CD4-positive, CD25-positive, alpha-beta regulatory T cell (primary cell): ENCODE measurements around the gene PBX2. TPM values are rescaled to one million over a fixed set of nuclear protein-coding genes. Genes with fewer than 3 reads are reported as not detected.
"Not testable (repeated sequence)": the region's sequence is repeated elsewhere in the genome, so short reads cannot be mapped to it uniquely, and the experiment has no call there.

Source experiments
- ATAC-seq, 2 donors: fragments of 150-1000 bp; cut with Tn5 transposase; one replicate each; pipeline ENCODE4 v1.10.0; 2021; ENCODE audit warnings: low read depth in 2 of 2, moderate number of reproducible peaks in 2 of 2, moderate library complexity in 1 of 2
- DNase-seq, 3 donors: peaks; one replicate each; pipeline versions ENCODE4 v3.0.0 to v3.0.0-alpha.2; 2012 to 2022; ENCODE audit warnings: mixed read lengths in 1 of 3
- H3K27ac ChIP-seq: one replicate; pipeline ENCODE4 v1.7.0; 2013; ENCODE audit warnings: mild to moderate bottlenecking, low read length; ENCODE audit not compliant: insufficient read depth, poor library complexity, severe bottlenecking
- H3K27me3 ChIP-seq: one replicate; pipeline ENCODE4 v1.7.0; 2013; ENCODE audit warnings: low read length; ENCODE audit not compliant: control insufficient read depth, insufficient read depth
- H3K36me3 ChIP-seq: one replicate; pipeline ENCODE4 v1.7.0; 2013; ENCODE audit warnings: mild to moderate bottlenecking, low read length, moderate library complexity; ENCODE audit not compliant: control insufficient read depth, insufficient read depth
- H3K4me1 ChIP-seq: 2 replicates; pipeline ENCODE4 v1.7.0; 2013; ENCODE audit warnings: mild to moderate bottlenecking, low read length; ENCODE audit not compliant: insufficient read depth, control insufficient read depth, poor library complexity, severe bottlenecking
- H3K4me3 ChIP-seq: one replicate; pipeline ENCODE4 v1.7.0; 2013; ENCODE audit warnings: low read depth, mild to moderate bottlenecking, low read length, moderate library complexity
- H3K9me3 ChIP-seq, 2 experiments: 1 replicate in 1 of 2; 2 replicates in 1 of 2; pipeline ENCODE4 v1.7.0; 2013; ENCODE audit warnings: low read length in 2 of 2, mild to moderate bottlenecking in 1 of 2, moderate library complexity in 1 of 2; ENCODE audit not compliant: control insufficient read depth in 2 of 2
- H3K27ac Mint-ChIP-seq, 3 donors: one replicate each; pipeline ENCODE4 v1.8.0; 2020 to 2022; ENCODE audit warnings: mild to moderate bottlenecking in 3 of 3, mixed read lengths in 3 of 3, moderate library complexity in 2 of 3
- H3K27me3 Mint-ChIP-seq: one replicate; pipeline ENCODE4 v1.8.0; 2022; ENCODE audit warnings: mild to moderate bottlenecking, mixed read lengths
- H3K36me3 Mint-ChIP-seq: one replicate; pipeline ENCODE4 v1.8.0; 2020; ENCODE audit warnings: mixed read lengths
- H3K4me1 Mint-ChIP-seq, 4 donors: one replicate each; pipeline ENCODE4 v1.8.0; 2020 to 2022; ENCODE audit warnings: mixed read lengths in 4 of 4, mild to moderate bottlenecking in 1 of 4
- H3K4me3 Mint-ChIP-seq, 4 donors: one replicate each; pipeline ENCODE4 v1.8.0; 2020 to 2022; ENCODE audit warnings: mild to moderate bottlenecking in 4 of 4, mixed read lengths in 4 of 4, moderate library complexity in 3 of 4
- H3K9me3 Mint-ChIP-seq, 7 donors: one replicate each; pipeline ENCODE4 v1.8.0; 2020 to 2022; ENCODE audit warnings: mixed read lengths in 7 of 7, mild to moderate bottlenecking in 3 of 7, moderate library complexity in 2 of 7
- polyA plus RNA-seq, 4 donors: library from polyadenylated mRNA; unstranded; fragments of 300-500 nt; fragmentation: Illumina TruSeq; gene quantifications; one replicate each; pipeline ENCODE4 v1.2.3, GENCODE V29; 2021
- total RNA-seq: library from RNA; stranded (reverse); gene quantifications from one replicate; pipeline ENCODE4 v1.2.3, GENCODE V29; 2022

Gene PBX2
- total and polyA plus RNA-seq, 5 donors from 2014 or later: 1.7 to 106 (median 2.1) TPM

DNA sequence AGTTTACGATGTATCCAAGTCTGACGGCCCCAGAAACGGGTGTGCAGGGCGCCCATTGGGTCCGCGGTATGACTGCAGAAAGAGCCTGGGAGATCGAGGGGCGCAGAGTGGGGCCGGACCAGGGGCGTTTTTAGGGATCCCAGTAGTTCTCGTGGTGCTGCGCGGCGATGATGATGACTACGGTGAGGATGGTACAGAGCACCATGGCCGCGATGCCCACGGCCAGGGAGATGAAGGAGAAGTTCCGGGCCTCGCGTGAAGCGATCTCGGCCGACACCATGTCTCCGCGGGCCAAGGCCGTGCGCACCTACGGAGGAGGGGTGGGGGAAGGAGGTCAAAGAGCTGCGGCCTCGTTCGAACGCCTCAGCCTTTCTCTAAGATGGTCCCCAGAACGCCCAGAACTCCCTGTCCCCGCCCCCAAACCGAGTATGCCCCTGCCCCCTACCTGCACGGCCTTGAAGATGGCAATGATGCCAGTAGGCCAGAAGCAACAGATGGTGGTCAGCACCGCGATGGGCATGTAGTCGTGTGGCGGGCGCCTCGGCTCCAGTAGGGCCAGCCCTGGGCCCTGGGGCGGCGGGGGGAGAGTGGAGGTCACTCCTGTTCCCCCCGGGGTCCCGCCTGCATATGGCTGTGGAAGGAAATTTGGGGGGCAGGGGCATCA is 40.8 kb downstream of the PBX2 start:
- Mint-ChIP-seq H3K4me1 (peaks cover 8 to 52% (median 26%) of the 10 kb centered on the region in 4 donors), H3K27ac (peak overlapping the region in 2 of 3 donors; percentile 59 to 86), H3K4me3 (peak overlapping the region; percentile 83 to 92 (median 89)), H3K36me3 (no peaks in the 10 kb centered on the region), H3K9me3 (peaks cover 0 to 6% (median 1%) of the 10 kb centered on the region in 7 donors), H3K27me3 (peaks cover 63% of the 10 kb centered on the region)
- Histone ChIP-seq H3K4me1 (peaks cover 9% of the 10 kb centered on the region), H3K27ac (no peak overlapping the region), H3K36me3 (no peaks in the 10 kb centered on the region), H3K4me3 (no peak overlapping the region), H3K27me3 (peaks cover 6% of the 10 kb centered on the region), H3K9me3 (no peaks in the 10 kb centered on the region)
- no peak for DNase-seq
- ATAC-seq: peak in 1 of 2 donors; percentile 15

GRCh38 chr6:32148289-32149091 is 41.5 kb downstream of the PBX2 start:
- Histone ChIP-seq H3K4me1 (peaks cover 2% of the 10 kb centered on the region), H3K36me3 (no peaks in the 10 kb centered on the region), H3K27ac (no peak overlapping the region), H3K9me3 (no peaks in the 10 kb centered on the region), H3K4me3 (no peak overlapping the region), H3K27me3 (peaks cover 6% of the 10 kb centered on the region)
- Mint-ChIP-seq H3K27ac (peak overlapping the region; percentile 59 to 86 (median 61)), H3K27me3 (peaks cover 63% of the 10 kb centered on the region), H3K9me3 (peaks cover 0 to 6% (median 1%) of the 10 kb centered on the region in 7 donors), H3K4me1 (peaks cover 8 to 45% (median 24%) of the 10 kb centered on the region in 4 donors), H3K36me3 (no peaks in the 10 kb centered on the region), H3K4me3 (peak overlapping the region; percentile 83 to 92 (median 89))
- ATAC-seq (peak; percentile 70 to 76), DNase-seq (peak; percentile 59 to 76 (median 68))

DNA sequence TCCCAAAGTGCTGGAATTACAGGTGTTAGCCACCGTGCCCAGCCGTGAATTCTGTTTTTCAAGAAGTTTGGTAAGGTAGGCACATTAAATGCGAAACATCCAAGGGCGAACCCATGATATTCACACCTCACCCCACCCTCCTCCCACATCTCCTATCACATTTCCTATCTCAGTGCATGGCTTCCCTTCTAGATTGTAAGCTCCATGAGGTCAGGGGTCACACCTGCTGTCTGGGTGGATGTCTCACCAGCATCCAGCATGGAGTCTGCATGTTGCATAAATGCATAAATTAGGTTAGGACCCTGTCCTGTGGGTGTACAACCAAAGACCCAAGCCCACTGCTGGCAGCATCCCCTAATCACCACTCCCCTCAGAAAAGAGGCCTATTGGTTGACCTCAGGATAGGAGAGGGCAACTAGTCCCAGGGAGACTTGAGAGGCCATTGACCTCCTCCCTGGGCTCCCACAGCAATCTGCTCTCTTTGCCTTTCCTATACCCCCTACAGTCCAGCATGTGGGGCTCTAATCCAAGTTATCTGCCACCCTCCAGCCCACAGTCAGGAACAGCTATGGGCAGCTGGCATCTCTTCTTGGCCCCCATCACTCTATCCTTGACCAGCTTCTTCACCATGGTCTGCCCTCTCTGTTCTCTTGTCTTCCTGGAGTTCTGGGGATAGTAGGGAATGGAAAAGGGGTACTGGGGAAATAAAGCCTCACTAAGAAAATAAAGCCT is 42.4 kb downstream of the PBX2 start:
- H3K4me3 Mint-ChIP-seq: peak overlapping the region in 3 of 4 donors; percentile 61 to 91 (median 83)

GRCh38 chr6:32146687-32147086 is 43.3 kb downstream of the PBX2 start:
- H3K9me3 ChIP-seq: no peaks in the 10 kb centered on the region
- Mint-ChIP-seq H3K4me3 (peak overlapping the region in 1 of 4 donors; percentile 47), H3K9me3 (peaks cover 0 to 6% (median 1%) of the 10 kb centered on the region in 7 donors), H3K27ac (peak overlapping the region in 1 of 3 donors; percentile 39), H3K4me1 (peaks cover 8 to 31% (median 14%) of the 10 kb centered on the region in 4 donors), H3K36me3 (no peaks in the 10 kb centered on the region), H3K27me3 (peaks cover 52% of the 10 kb centered on the region)
- H3K4me3 ChIP-seq: no peak overlapping the region
- H3K36me3 ChIP-seq: no peaks in the 10 kb centered on the region
- no peak for DNase-seq
- no peaks in the 10 kb centered on the region for H3K4me1 ChIP-seq
- H3K27ac ChIP-seq: no peak overlapping the region
- ATAC-seq: no peak
- H3K27me3 ChIP-seq: peaks cover 6% of the 10 kb centered on the region

More for the DNA sequence above, 42.4 kb downstream of the PBX2 start:
- no peaks in the 10 kb centered on the region for H3K36me3 Mint-ChIP-seq
- H3K4me3 ChIP-seq: no peak overlapping the region
- H3K9me3 Mint-ChIP-seq: peaks cover 0 to 6% (median 1%) of the 10 kb centered on the region in 7 donors
- H3K36me3 ChIP-seq: no peaks in the 10 kb centered on the region
- H3K9me3 ChIP-seq: no peaks in the 10 kb centered on the region
- peaks cover 8 to 36% (median 19%) of the 10 kb centered on the region in 4 donors for H3K4me1 Mint-ChIP-seq
- H3K27ac Mint-ChIP-seq: no peak overlapping the region
- no peak overlapping the region for H3K27ac ChIP-seq
- ATAC-seq (no peak), DNase-seq (no peak)
- H3K4me1 ChIP-seq: no peaks in the 10 kb centered on the region
- H3K27me3 ChIP-seq: peaks cover 6% of the 10 kb centered on the region
- H3K27me3 Mint-ChIP-seq: peaks cover 57% of the 10 kb centered on the region

GRCh38 chr6:32146287-32146686 is 43.7 kb downstream of the PBX2 start:
- H3K4me1 Mint-ChIP-seq: peaks cover 7 to 29% (median 14%) of the 10 kb centered on the region in 4 donors

GRCh38 chr6:32144238-32144637 is 45.8 kb downstream of the PBX2 start:
- H3K4me3 ChIP-seq, H3K36me3 ChIP-seq, H3K9me3 ChIP-seq, ATAC-seq, H3K4me3 Mint-ChIP-seq, H3K27me3 ChIP-seq, DNase-seq, H3K4me1 ChIP-seq, H3K9me3 Mint-ChIP-seq, H3K27ac ChIP-seq, H3K27ac Mint-ChIP-seq, H3K36me3 Mint-ChIP-seq: not testable (repeated sequence)
- peaks cover 50% of the 10 kb centered on the region for H3K27me3 Mint-ChIP-seq
- H3K4me1 Mint-ChIP-seq: peaks cover 2 to 20% (median 11%) of the 10 kb centered on the region in 4 donors

More at GRCh38 chr6:32146287-32146686, 43.7 kb downstream of the PBX2 start:
- DNase-seq (no peak), ATAC-seq (no peak)
- Histone ChIP-seq H3K27me3 (peaks cover 6% of the 10 kb centered on the region), H3K4me1 (no peaks in the 10 kb centered on the region), H3K27ac (no peak overlapping the region), H3K4me3 (no peak overlapping the region), H3K36me3 (no peaks in the 10 kb centered on the region), H3K9me3 (no peaks in the 10 kb centered on the region)
- peaks cover 0 to 6% (median 1%) of the 10 kb centered on the region in 7 donors for H3K9me3 Mint-ChIP-seq
- no peaks in the 10 kb centered on the region for H3K36me3 Mint-ChIP-seq
- peaks cover 54% of the 10 kb centered on the region for H3K27me3 Mint-ChIP-seq
- peak overlapping the region in 3 of 4 donors; percentile 47 to 61 (median 51) for H3K4me3 Mint-ChIP-seq
- H3K27ac Mint-ChIP-seq: peak overlapping the region in 2 of 3 donors; percentile 39 to 52

GRCh38 chr6:32140420-32141046 is 49.5 kb downstream of the PBX2 start:
- no peak overlapping the region for H3K27ac Mint-ChIP-seq

More at GRCh38 chr6:32140420-32141046, 49.5 kb downstream of the PBX2 start:
- DNase-seq: no peak
- Histone ChIP-seq H3K4me3 (no peak overlapping the region), H3K36me3 (no peaks in the 10 kb centered on the region), H3K4me1 (no peaks in the 10 kb centered on the region), H3K9me3 (no peaks in the 10 kb centered on the region), H3K27me3 (no peaks in the 10 kb centered on the region), H3K27ac (no peak overlapping the region)
- H3K27me3 Mint-ChIP-seq: peaks cover 33% of the 10 kb centered on the region
- H3K9me3 Mint-ChIP-seq: peaks cover 0 to 2% (median 0%) of the 10 kb centered on the region in 7 donors
- ATAC-seq: no peak
- H3K4me3 Mint-ChIP-seq: peak overlapping the region in 1 of 4 donors; percentile 58
- H3K36me3 Mint-ChIP-seq: no peaks in the 10 kb centered on the region
- H3K4me1 Mint-ChIP-seq: peaks cover 0 to under 1% (median 0%) of the 10 kb centered on the region in 4 donors
